Fibroblast of skin of right quadriceps (primary cell): ENCODE data around the gene LCN9.

ENCODE experiments used
- DNase-seq: peaks from one replicate; pipeline ENCODE4 v3.0.0-alpha.2; 2013

LCN9 gene

GRCh38 chr9:135673941-135674340 is 10.8 kb downstream of the LCN9 start:
- DNase-seq: no peak

DNA sequence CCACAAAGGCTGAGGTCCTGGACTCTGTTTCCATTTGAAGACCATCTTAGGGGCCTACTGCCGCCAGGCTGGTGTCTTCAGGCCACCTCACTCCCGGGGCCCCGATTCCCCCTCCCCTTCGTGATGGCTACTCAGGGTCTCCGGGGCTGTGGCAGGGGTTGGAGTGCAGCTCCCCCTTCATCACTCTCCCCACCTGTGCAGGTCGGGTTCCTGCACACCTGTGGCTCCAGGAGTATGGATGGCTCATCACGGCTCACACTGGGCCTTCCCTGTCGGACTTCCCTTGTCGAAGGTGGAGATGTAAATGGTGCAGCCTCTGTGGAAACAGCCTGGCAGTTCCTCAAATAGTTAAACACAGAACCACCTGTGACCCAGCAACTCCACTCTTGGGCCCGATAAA is 11.9 kb downstream of the LCN9 start:
- no peak for DNase-seq

- DNase-seq: no peak
These were observed 13.8 kb downstream of the LCN9 start for GRCh38 chr9:135676891-135677290.

DNA sequence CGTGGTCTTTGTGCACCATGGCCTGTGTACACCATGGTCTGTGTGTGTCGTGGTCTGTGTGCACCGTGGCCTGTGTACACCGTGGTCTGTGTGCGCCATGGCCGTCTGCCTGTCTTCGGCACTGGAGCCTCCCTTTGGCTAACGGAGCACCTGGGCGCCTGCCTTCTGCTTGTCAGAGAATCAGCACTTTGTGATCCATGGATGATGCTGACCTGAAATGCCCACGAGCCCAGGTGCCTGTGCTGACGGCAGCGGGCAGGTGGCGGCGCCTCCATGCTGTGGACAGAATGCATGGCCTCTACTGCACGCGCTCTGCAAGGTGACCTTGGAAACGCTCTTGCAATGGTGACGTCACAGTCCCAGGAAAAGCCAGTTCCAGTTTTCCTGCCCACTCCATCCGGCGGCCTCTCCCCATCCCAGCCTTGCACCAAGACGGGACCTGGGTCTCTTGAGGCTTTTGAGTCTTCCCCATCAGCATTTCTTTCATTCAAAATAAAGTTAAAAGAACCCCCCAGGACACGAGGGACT is 14.6 kb downstream of the LCN9 start:
- DNase-seq: no peak

DNA sequence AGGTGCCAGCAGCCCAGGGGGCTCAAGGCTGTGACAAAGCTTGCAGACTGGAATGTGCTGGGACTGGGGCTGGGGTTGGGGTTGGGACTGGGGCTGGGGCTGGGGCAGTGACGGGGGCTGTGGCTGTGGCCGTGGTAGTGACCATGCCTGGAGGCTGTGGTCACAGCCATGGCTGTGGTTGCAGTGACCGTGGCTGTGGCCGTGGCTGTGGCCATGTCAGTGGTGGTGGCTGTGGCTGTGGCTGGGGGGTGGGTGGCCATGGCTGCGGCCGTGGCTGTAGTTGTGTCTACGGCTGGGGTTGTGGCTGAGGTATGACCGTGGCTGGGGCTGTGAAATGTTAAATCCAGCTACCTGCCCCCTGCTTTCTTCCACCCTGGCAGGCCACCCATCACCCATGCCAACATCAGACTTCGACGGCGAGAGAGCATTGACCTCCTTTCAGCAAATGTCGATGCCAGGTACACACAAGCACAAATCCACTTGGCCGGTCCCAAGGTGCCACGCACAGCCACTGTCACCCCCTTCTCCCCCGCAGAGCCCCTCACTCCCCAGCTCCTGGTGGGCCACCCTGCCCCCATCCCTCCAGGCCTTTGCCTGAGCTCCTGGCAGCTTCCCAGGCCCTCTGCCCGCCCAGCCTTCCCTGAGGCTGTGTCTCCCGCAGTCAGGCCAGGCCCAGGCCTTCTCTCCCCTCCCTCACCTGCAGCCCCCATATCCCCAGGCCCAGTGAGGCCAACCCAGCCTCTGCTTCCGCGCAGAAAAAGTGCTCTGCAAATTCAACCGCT is 15.3 kb downstream of the LCN9 start:
- no peak for DNase-seq

GRCh38 chr9:135680056-135680455 is 16.9 kb downstream of the LCN9 start:
- no peak for DNase-seq

- no peak for DNase-seq
These were observed 18.1 kb downstream of the LCN9 start for GRCh38 chr9:135681161-135681560.

GRCh38 chr9:135683401-135684034 is 20.4 kb downstream of the LCN9 start:
- no peak for DNase-seq

GRCh38 chr9:135684691-135685090 is 21.6 kb downstream of the LCN9 start:
- no peak for DNase-seq

GRCh38 chr9:135687216-135687615 is 24.1 kb downstream of the LCN9 start:
- no peak for DNase-seq

GRCh38 chr9:135689011-135689410 is 25.9 kb downstream of the LCN9 start:
- no peak for DNase-seq

DNA sequence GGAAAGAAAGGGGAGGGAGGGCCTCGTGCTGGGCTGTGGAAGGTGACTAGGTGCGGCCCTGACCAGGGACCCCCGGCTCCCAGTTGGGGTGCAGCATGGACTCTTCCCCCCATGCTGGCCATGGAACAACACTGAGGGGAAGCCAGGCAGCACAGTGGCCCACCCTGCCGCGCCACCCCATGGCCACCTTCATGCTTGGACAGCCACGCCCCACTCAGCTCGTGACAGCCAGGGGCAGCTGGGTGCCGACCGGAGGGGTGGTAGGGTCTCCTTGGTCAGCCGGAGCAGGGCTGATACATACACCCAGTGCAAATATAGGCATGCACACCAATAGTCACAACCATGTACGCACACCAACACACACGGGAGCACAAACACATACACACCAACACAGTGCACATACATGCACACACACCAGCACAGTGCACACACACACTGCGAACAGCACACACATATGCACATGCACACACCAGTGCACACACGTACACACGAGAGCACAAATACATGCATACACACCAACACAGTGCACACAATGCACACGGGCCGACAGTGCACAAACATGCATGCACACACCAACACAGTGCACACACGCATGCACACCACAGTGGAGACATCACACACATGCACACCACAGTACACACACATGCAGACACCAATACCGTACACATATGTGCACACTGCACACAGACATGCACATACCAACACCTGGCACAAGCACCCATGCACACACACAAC is 27.9 kb downstream of the LCN9 start:
- DNase-seq: no peak

DNA sequence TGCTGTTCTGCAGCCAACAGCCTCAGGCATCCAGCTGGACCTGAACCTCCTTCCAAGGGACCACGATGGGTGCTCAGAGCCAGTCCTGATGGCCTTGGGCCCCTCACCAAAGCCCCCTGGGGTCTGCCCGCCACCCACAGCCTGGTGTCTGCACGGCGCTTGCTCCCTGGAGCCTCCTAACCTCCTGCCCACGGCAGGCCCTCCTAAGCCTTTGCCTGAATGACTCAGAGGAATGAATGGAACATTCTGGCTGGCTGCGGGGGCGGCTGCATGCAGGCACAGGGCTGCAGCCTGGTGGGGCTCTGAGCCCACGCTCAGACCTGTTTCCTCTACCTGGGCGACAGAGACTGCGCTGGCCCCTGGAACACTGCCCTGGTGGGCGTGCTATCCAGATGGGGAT is 29.3 kb downstream of the LCN9 start:
- DNase-seq: no peak

DNA sequence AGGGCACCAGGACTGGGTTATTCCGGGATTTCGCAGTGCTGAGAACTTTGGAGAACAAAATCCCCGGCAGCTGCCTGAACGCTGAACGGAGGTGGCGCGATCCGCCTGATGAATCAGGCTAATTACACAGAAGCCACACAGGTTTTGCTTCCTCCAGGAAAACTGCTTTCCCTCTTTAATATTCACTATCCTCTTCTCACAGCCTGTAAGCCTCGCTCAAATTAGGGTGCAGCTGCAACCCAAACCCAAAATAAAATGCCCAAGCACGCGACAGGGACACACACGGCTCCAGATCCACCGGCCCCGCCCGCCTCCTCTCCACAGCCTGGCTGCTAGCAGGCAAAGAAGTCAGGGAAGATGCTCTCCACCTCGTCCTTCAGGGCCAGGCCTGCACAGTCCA is 30.2 kb downstream of the LCN9 start:
- DNase-seq: no peak

- no peak for DNase-seq
These were observed 30.7 kb downstream of the LCN9 start for GRCh38 chr9:135693771-135694170.

- no peak for DNase-seq
These were observed 31.3 kb downstream of the LCN9 start for GRCh38 chr9:135694414-135694813.

GRCh38 chr9:135695036-135695435 is 31.9 kb downstream of the LCN9 start:
- no peak for DNase-seq

GRCh38 chr9:135695642-135696041 is 32.5 kb downstream of the LCN9 start:
- DNase-seq: no peak

DNA sequence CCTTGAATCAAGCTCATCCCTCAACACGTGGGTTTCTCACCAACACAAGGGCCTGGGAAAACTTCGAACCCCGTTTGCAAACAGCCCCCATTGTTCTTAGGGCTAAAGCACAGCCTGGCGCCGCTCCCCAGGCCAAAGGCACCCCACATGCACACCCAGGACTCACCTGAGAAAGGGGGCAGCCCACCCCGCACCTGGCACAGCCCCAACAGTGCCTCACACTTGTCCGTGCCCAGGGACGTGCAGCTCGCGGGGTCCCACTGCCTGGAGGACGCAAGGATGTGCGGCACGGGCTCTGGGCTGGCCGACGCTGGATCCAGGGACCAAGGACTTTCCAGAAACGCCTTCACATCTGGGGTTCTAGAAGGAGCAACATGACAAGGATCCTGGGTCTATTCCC is 33.3 kb downstream of the LCN9 start:
- no peak for DNase-seq

DNA sequence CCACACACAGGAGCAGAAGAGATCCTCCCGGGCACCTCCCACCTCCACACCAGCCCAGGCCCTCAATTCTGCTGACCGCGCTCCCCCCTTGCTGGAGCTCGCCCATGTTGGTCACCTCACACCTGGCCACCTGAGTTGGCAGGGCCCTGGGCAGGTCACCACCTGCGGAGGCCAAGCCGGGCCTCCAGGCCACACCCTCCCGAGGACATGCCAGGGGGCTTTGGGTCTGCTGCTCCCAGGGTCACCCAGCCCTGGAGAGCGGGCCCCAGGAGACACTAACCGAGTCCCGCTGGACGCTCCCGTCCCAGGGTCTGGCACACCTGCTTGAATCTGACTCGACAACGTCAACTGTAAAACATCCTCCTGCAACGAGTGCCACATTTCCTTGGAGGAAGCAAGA is 34.1 kb downstream of the LCN9 start:
- no peak for DNase-seq

DNA sequence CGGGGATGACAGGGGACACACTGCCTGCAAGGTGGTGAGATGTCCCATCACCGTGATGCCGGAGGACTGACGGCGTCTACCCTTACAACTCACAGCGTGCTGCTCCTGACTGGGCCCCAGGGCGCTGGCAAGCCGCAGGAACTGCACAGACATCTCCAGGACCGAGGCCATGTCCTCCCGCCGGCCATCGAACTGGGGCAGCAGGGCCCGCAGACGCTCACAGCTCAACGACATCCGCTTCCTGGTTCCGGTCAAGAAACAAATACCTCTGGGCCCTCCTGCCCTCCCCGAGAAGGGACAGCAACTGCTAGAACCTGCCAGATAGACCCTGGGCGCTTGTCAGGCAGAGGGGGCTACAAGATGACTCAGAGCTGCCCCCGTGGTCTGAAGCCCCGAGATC is 35.1 kb downstream of the LCN9 start:
- DNase-seq: no peak

DNA sequence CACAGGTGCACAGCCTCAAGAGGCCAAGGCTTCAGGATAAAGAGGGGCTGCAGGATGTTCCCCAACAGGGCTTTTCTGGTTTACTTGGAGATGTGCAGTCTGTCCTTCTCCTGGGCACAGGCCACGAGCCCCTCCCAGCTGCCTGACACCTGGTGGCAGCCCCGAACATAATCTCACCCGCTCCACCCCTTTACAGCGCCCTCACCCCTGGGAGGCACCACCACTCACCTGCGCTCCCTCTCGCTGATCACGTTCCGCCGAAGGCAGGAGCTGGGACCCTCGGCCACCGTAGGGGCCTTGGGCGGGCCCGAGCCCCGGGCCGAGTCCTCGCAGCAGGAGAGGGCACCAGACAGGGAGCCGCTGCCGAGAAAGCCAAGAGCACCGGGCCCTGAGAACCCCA is 35.7 kb downstream of the LCN9 start:
- DNase-seq: no peak

GRCh38 chr9:135699440-135699839 is 36.3 kb downstream of the LCN9 start, which contains the start of gene SOHLH1:
Gene SOHLH1 (minus strand): TSS chr9:135699481. CDS start chr9:135699467, 14 bp downstream.
- DNase-seq: no peak

DNA sequence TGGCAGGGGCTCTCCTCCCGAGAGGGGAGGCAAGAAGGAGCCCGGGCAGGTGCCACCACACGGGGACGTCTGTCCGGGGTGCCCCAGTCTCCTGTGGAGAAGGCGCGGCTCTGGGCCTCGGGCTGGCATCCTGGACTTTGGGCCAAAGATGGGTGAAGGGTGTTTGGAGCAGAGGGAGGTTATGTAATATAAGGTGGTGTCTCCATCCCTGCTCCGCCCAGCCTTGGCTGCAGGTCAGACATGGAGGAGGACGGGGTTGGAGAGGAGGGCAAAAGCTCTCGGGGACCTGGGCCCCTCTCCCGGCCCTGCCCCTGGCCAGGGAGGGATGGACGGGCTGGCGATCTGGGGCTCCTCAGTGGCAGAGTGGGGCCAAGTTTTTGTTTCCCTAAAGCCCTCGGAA is 37.4 kb downstream of the LCN9 start:
- DNase-seq: no peak
